ENCODE results near the gene PCSK5.

Gene PCSK5

DNA sequence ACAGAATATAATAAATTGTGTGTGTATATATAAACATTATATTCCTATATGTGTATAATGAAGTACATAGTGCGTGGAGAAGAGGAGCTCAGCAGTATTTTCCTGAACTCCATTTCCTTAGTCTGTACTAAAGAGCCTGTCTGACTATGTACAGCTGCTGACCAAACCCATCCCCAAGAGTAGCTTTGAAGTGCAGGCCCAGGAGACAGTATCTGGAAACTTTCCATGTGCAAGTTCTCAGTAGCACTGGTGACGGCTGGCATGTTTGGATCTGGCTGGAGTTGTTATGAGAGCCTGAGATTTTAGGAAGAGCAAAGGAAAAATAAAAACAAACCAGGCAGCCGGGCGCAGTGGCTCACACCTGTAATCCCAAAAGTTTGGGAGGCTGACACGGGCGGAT lies 259.5 kb downstream of the PCSK5 start:
- Histone ChIP-seq H3K4me2 (ENCODE audit: low read depth, low read length, poor library complexity, severe bottlenecking) (no peak overlapping the region), H4K20me1 (ENCODE audit: low read depth, low read length) (no peaks in the 10 kb centered on the region), H3K9me3 (ENCODE audit: insufficient read depth, low read length) (no peaks in the 10 kb centered on the region), H3K36me3 (ENCODE audit: low read length) (no peaks in the 10 kb centered on the region), H2AFZ (ENCODE audit: low read depth, low read length, severe bottlenecking) (no peak overlapping the region), H3F3A (ENCODE audit: insufficient read depth) (no peaks in the 10 kb centered on the region), H3K27me3 (ENCODE audit: low read length) (no peaks in the 10 kb centered on the region), H3K9ac (ENCODE audit: low read length) (no peak overlapping the region), H3K9me2 (replicated peaks; ENCODE audit: insufficient read depth, low read length) (no peaks in the 10 kb centered on the region), H3K4me3 (ENCODE audit: insufficient read depth, low read length, poor library complexity, severe bottlenecking) (no peak overlapping the region), H3K79me2 (ENCODE audit: insufficient read depth, low read length) (no peaks in the 10 kb centered on the region), H3K27ac (ENCODE audit: low read depth, low read length) (no peak overlapping the region)
- no peak for TF ChIP-seq EZH2phosphoT487 (conservative IDR thresholded peaks at IDR 0.05; ENCODE audit: low read length)
- TF ChIP-seq, protein P1, sequence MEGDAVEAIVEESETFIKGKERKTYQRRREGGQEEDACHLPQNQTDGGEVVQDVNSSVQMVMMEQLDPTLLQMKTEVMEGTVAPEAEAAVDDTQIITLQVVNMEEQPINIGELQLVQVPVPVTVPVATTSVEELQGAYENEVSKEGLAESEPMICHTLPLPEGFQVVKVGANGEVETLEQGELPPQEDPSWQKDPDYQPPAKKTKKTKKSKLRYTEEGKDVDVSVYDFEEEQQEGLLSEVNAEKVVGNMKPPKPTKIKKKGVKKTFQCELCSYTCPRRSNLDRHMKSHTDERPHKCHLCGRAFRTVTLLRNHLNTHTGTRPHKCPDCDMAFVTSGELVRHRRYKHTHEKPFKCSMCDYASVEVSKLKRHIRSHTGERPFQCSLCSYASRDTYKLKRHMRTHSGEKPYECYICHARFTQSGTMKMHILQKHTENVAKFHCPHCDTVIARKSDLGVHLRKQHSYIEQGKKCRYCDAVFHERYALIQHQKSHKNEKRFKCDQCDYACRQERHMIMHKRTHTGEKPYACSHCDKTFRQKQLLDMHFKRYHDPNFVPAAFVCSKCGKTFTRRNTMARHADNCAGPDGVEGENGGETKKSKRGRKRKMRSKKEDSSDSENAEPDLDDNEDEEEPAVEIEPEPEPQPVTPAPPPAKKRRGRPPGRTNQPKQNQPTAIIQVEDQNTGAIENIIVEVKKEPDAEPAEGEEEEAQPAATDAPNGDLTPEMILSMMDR (IDR thresholded peaks at IDR 0.05; ENCODE audit: insufficient read depth, low read length, poor library complexity, severe bottlenecking): no peak

DNA sequence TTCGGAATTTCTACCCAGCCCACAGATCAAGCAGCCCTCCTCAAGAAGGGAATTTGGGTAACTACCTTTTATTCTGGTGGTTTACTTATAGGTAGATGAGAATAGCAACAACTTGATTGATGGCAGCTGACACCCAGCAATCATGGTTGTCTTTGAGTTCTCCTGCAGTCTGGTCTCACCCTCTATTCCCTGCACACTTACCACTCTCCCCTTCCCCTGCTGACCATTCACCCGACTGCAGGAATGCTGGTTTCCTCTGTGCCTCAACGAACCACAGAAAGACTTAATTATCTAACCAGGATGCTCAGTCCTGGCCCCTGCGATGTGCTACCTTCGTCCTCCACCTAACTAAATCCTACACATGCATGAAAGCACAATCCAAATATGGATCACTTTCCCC lies 260.8 kb downstream of the PCSK5 start:
- TF ChIP-seq, protein P1 (IDR thresholded peaks at IDR 0.05; ENCODE audit: insufficient read depth, low read length, poor library complexity, severe bottlenecking): no peak
- no peak for TF ChIP-seq EZH2phosphoT487 (conservative IDR thresholded peaks at IDR 0.05; ENCODE audit: low read length)
- Histone ChIP-seq H3F3A (ENCODE audit: insufficient read depth) (no peaks in the 10 kb centered on the region), H2AFZ (ENCODE audit: low read depth, low read length, severe bottlenecking) (no peak overlapping the region), H3K9ac (ENCODE audit: low read length) (no peak overlapping the region), H3K27ac (ENCODE audit: low read depth, low read length) (no peak overlapping the region), H3K79me2 (ENCODE audit: insufficient read depth, low read length) (no peaks in the 10 kb centered on the region), H3K9me2 (replicated peaks; ENCODE audit: insufficient read depth, low read length) (no peaks in the 10 kb centered on the region), H3K9me3 (ENCODE audit: insufficient read depth, low read length) (no peaks in the 10 kb centered on the region), H3K36me3 (ENCODE audit: low read length) (no peaks in the 10 kb centered on the region), H3K4me3 (ENCODE audit: insufficient read depth, low read length, poor library complexity, severe bottlenecking) (no peak overlapping the region), H3K27me3 (ENCODE audit: low read length) (no peaks in the 10 kb centered on the region), H3K4me2 (ENCODE audit: low read depth, low read length, poor library complexity, severe bottlenecking) (no peak overlapping the region), H4K20me1 (ENCODE audit: low read depth, low read length) (no peaks in the 10 kb centered on the region)

DNA sequence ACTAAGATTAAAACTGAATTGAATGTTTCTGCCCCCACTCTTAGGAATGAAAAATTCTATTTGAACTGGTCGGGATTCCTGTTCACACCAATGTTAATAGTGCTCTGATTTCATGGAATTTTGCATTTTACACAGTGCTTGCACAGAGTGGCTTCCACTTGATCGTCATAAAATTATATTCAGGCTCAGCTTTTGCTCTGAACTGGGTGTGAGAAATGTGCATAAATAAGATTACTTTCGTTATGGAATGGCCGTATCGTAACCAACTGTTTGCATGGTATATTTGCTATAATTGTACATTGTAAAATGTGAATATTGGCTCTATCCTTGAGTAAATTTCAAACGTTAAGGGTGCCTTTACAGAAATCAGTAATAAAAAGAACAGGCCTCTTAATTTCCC lies 262.9 kb downstream of the PCSK5 start:
- Histone ChIP-seq H3K4me3 (ENCODE audit: insufficient read depth, low read length, poor library complexity, severe bottlenecking) (no peak overlapping the region), H4K20me1 (ENCODE audit: low read depth, low read length) (no peaks in the 10 kb centered on the region), H3F3A (ENCODE audit: insufficient read depth) (no peaks in the 10 kb centered on the region), H3K9me2 (replicated peaks; ENCODE audit: insufficient read depth, low read length) (no peaks in the 10 kb centered on the region), H3K36me3 (ENCODE audit: low read length) (no peaks in the 10 kb centered on the region), H2AFZ (ENCODE audit: low read depth, low read length, severe bottlenecking) (no peak overlapping the region), H3K9me3 (ENCODE audit: insufficient read depth, low read length) (no peaks in the 10 kb centered on the region), H3K27me3 (ENCODE audit: low read length) (no peaks in the 10 kb centered on the region), H3K9ac (ENCODE audit: low read length) (no peak overlapping the region), H3K4me2 (ENCODE audit: low read depth, low read length, poor library complexity, severe bottlenecking) (no peak overlapping the region), H3K79me2 (ENCODE audit: insufficient read depth, low read length) (no peaks in the 10 kb centered on the region), H3K27ac (ENCODE audit: low read depth, low read length) (no peak overlapping the region)
- TF ChIP-seq, protein P1 (IDR thresholded peaks at IDR 0.05; ENCODE audit: insufficient read depth, low read length, poor library complexity, severe bottlenecking): no peak
- no peak for TF ChIP-seq EZH2phosphoT487 (conservative IDR thresholded peaks at IDR 0.05; ENCODE audit: low read length)
